ENCODE data around the gene HCRT. TPM values are rescaled to one million over a fixed set of nuclear protein-coding genes. Genes with fewer than 3 reads are reported as not detected.

HCRT gene
- total RNA-seq, 1 experiment from 2014 or later: not detected

GRCh38 chr17:42177684-42178083 lies 7.6 kb downstream of the HCRT start:
- Histone ChIP-seq H3K9me3 (ENCODE audit: low read depth, low read length, poor library complexity, severe bottlenecking) (no peaks in the 10 kb centered on the region), H3K4me3 (ENCODE audit: low read depth, low read length, poor library complexity, severe bottlenecking) (no peak overlapping the region), H3K27ac (ENCODE audit: low read depth, low read length, poor library complexity, severe bottlenecking) (no peak overlapping the region), H3K36me3 (ENCODE audit: insufficient read depth, low read length, poor library complexity, severe bottlenecking) (no peaks in the 10 kb centered on the region), H3K4me1 (ENCODE audit: insufficient read depth, low read length, poor library complexity, severe bottlenecking) (no peaks in the 10 kb centered on the region), H3K27me3 (replicated peaks; ENCODE audit: insufficient read depth, low read depth, low read length, poor library complexity) (no peaks in the 10 kb centered on the region)
- BruUV-seq (replicated peaks): no TSS peak
- ChIA-PET CTCF (no interaction called here), POLR2A (ENCODE audit: low non-redundant PET) (no interaction called here)
- no peak for DNase-seq (ENCODE audit: low spot score)
- intact Hi-C loops (cut with micrococcal nuclease; ENCODE audit: unreplicated experiment): no loop called here
- no peak for TF ChIP-seq CTCF (conservative IDR thresholded peaks at IDR 0.05; ENCODE audit: low read depth, low read length)
- TF ChIP-seq EZH2 (IDR thresholded peaks at IDR 0.05; ENCODE audit: borderline replicate concordance, low read depth, low read length, poor library complexity, severe bottlenecking): no peak

- BruUV-seq (replicated peaks): no TSS peak
- Histone ChIP-seq H3K36me3 (ENCODE audit: insufficient read depth, low read length, poor library complexity, severe bottlenecking) (no peaks in the 10 kb centered on the region), H3K9me3 (ENCODE audit: low read depth, low read length, poor library complexity, severe bottlenecking) (no peaks in the 10 kb centered on the region), H3K27ac (ENCODE audit: low read depth, low read length, poor library complexity, severe bottlenecking) (no peak overlapping the region), H3K4me1 (ENCODE audit: insufficient read depth, low read length, poor library complexity, severe bottlenecking) (no peaks in the 10 kb centered on the region), H3K4me3 (ENCODE audit: low read depth, low read length, poor library complexity, severe bottlenecking) (no peak overlapping the region), H3K27me3 (replicated peaks; ENCODE audit: insufficient read depth, low read depth, low read length, poor library complexity) (no peaks in the 10 kb centered on the region)
- POLR2A ChIA-PET (ENCODE audit: low non-redundant PET): no interaction called here
- intact Hi-C loops (cut with micrococcal nuclease; ENCODE audit: unreplicated experiment): no loop called here
- TF ChIP-seq EZH2 (IDR thresholded peaks at IDR 0.05; ENCODE audit: borderline replicate concordance, low read depth, low read length, poor library complexity, severe bottlenecking) (no peak), CTCF (conservative IDR thresholded peaks at IDR 0.05; ENCODE audit: low read depth, low read length) (no peak)
- DNase-seq (ENCODE audit: low spot score): no peak
- CTCF ChIA-PET: no interaction called here
Measured at GRCh38 chr17:42174126-42174783, 11.0 kb downstream of the HCRT start.

- H3K4me3 ChIP-seq (ENCODE audit: low read depth, low read length, poor library complexity, severe bottlenecking): no peak overlapping the region
- H3K4me1 ChIP-seq (ENCODE audit: insufficient read depth, low read length, poor library complexity, severe bottlenecking): no peaks in the 10 kb centered on the region
- H3K27ac ChIP-seq (ENCODE audit: low read depth, low read length, poor library complexity, severe bottlenecking): no peak overlapping the region
- no TSS peak for BruUV-seq (replicated peaks)
- no peak for DNase-seq (ENCODE audit: low spot score)
- no peak for TF ChIP-seq CTCF (conservative IDR thresholded peaks at IDR 0.05; ENCODE audit: low read depth, low read length)
- no peak for TF ChIP-seq EZH2 (IDR thresholded peaks at IDR 0.05; ENCODE audit: borderline replicate concordance, low read depth, low read length, poor library complexity, severe bottlenecking)
- H3K36me3 ChIP-seq (ENCODE audit: insufficient read depth, low read length, poor library complexity, severe bottlenecking): no peaks in the 10 kb centered on the region
- CTCF ChIA-PET: no interaction called here
- POLR2A ChIA-PET (ENCODE audit: low non-redundant PET): no interaction called here
- intact Hi-C loops (cut with micrococcal nuclease; ENCODE audit: unreplicated experiment): no loop called here
- no peaks in the 10 kb centered on the region for H3K27me3 ChIP-seq (replicated peaks; ENCODE audit: insufficient read depth, low read depth, low read length, poor library complexity)
- no peaks in the 10 kb centered on the region for H3K9me3 ChIP-seq (ENCODE audit: low read depth, low read length, poor library complexity, severe bottlenecking)
Measured at GRCh38 chr17:42171831-42172230, 13.4 kb downstream of the HCRT start.
